Loucy (cell line): ENCODE data around the gene RCL1.

ENCODE experiments used
- H2AFZ ChIP-seq: fragments of 200-600 bp; sonication (generic); 2 replicates; pipeline ENCODE4 v1.6.0; 2016; ENCODE audit warnings: antibody characterized with exemption, mild to moderate bottlenecking, low read length, moderate library complexity
- H3F3A ChIP-seq: fragments of 200-600 bp; 2 replicates; pipeline ENCODE4 v1.6.0; 2016; ENCODE audit warnings: antibody characterized with exemption, low read depth, mild to moderate bottlenecking
- H3K27me3 ChIP-seq: fragments of 200-600 bp; sonication (generic); 2 replicates; pipeline ENCODE4 v1.6.1; 2014; ENCODE audit warnings: low read length, mild to moderate bottlenecking; ENCODE audit not compliant: insufficient read depth, poor library complexity, severe bottlenecking
- H3K36me3 ChIP-seq: fragments of 200-600 bp; sonication (generic); 2 replicates; pipeline ENCODE4 v1.6.1; 2016; ENCODE audit warnings: low read length; ENCODE audit not compliant: insufficient read depth
- H3K4me1 ChIP-seq: fragments of 200-600 bp; sonication (generic); 2 replicates; pipeline ENCODE4 v1.5.1; 2014; ENCODE audit warnings: low read length, mild to moderate bottlenecking; ENCODE audit not compliant: insufficient read depth, poor library complexity, severe bottlenecking
- H3K4me2 ChIP-seq: fragments of 200-600 bp; sonication (generic); 2 replicates; pipeline ENCODE4 v1.6.0; 2014; ENCODE audit warnings: antibody characterized with exemption, low read length, low read depth, mild to moderate bottlenecking; ENCODE audit not compliant: poor library complexity, severe bottlenecking
- H3K4me3 ChIP-seq: fragments of 200-600 bp; sonication (generic); 2 replicates; pipeline ENCODE4 v1.5.1; 2014; ENCODE audit warnings: low read length, mild to moderate bottlenecking, mixed read lengths; ENCODE audit not compliant: poor library complexity, severe bottlenecking
- H3K79me2 ChIP-seq: fragments of 200-600 bp; sonication (generic); 2 replicates; pipeline ENCODE4 v1.6.1; 2014; ENCODE audit warnings: low read length; ENCODE audit not compliant: insufficient read depth
- H3K9ac ChIP-seq: fragments of 200-600 bp; sonication (generic); 2 replicates; pipeline ENCODE4 v1.6.0; 2014; ENCODE audit warnings: mild to moderate bottlenecking, low read depth, low read length, moderate library complexity; ENCODE audit not compliant: poor library complexity, severe bottlenecking
- H3K9me2 ChIP-seq: fragments of 200-600 bp; sonication (generic); replicated peaks from 2 replicates; pipeline ENCODE4 v1.6.1; 2016; ENCODE audit warnings: low read depth, low read length, mixed read lengths
- H3K9me3 ChIP-seq: fragments of 200-600 bp; sonication (generic); 2 replicates; pipeline ENCODE4 v1.6.1; 2014; ENCODE audit warnings: mild to moderate bottlenecking, antibody characterized with exemption, low read length, low read depth; ENCODE audit not compliant: insufficient read depth
- H4K20me1 ChIP-seq: fragments of 200-600 bp; sonication (generic); 2 replicates; pipeline ENCODE4 v1.6.0; 2014; ENCODE audit warnings: antibody characterized with exemption, low read length, mild to moderate bottlenecking; ENCODE audit not compliant: insufficient read depth, poor library complexity, severe bottlenecking
- CTCF ChIP-seq: fragments of 200-600 bp; sonication (generic); conservative IDR thresholded peaks from 2 replicates; pipeline ENCODE4 v1.5.1; 2014; ENCODE audit warnings: mild to moderate bottlenecking, antibody characterized with exemption, low read length
- EZH2phosphoT487 ChIP-seq: fragments of 200-600 bp; IDR thresholded peaks from 2 replicates; pipeline ENCODE4 v1.6.1; 2018; ENCODE audit warnings: antibody characterized with exemption, mild to moderate bottlenecking, moderate library complexity, borderline replicate concordance

The RCL1 gene

GRCh38 chr9:4786599-4786998 is 6.1 kb upstream of the RCL1 start:
- no peaks in the 10 kb centered on the region for H3K27me3 ChIP-seq
- no peaks in the 10 kb centered on the region for H3K9me2 ChIP-seq
- TF ChIP-seq CTCF (no peak), EZH2phosphoT487 (no peak)
- H3F3A ChIP-seq, result no peaks in the 10 kb centered on the region
- H3K4me2 ChIP-seq, result no peak overlapping the region
- H3K4me3 ChIP-seq, result no peak overlapping the region
- H3K36me3 ChIP-seq, result no peaks in the 10 kb centered on the region
- no peak overlapping the region for H3K9ac ChIP-seq
- no peak overlapping the region for H2AFZ ChIP-seq
- H4K20me1 ChIP-seq, result no peaks in the 10 kb centered on the region
- no peaks in the 10 kb centered on the region for H3K79me2 ChIP-seq
- H3K9me3 ChIP-seq, result no peaks in the 10 kb centered on the region
- no peaks in the 10 kb centered on the region for H3K4me1 ChIP-seq

GRCh38 chr9:4787876-4788275 is 4.9 kb upstream of the RCL1 start:
- no peaks in the 10 kb centered on the region for H4K20me1 ChIP-seq
- no peak overlapping the region for H2AFZ ChIP-seq
- H3K9me3 ChIP-seq, result no peaks in the 10 kb centered on the region
- H3K4me1 ChIP-seq, result no peaks in the 10 kb centered on the region
- no peaks in the 10 kb centered on the region for H3K9me2 ChIP-seq
- no peaks in the 10 kb centered on the region for H3K27me3 ChIP-seq
- no peak for TF ChIP-seq CTCF
- no peak for TF ChIP-seq EZH2phosphoT487
- H3K79me2 ChIP-seq, result no peaks in the 10 kb centered on the region
- H3K4me2 ChIP-seq, result no peak overlapping the region
- H3K4me3 ChIP-seq, result no peak overlapping the region
- no peak overlapping the region for H3K9ac ChIP-seq
- H3F3A ChIP-seq, result no peaks in the 10 kb centered on the region
- no peaks in the 10 kb centered on the region for H3K36me3 ChIP-seq

GRCh38 chr9:4788703-4789102 is 4.0 kb upstream of the RCL1 start:
- Histone ChIP-seq H3K79me2 (peaks cover 5% of the 10 kb centered on the region), H3K36me3 (no peaks in the 10 kb centered on the region), H3K4me3 (no peak overlapping the region), H3K4me1 (peaks cover 2% of the 10 kb centered on the region), H3K9ac (no peak overlapping the region), H3K9me3 (no peaks in the 10 kb centered on the region), H2AFZ (no peak overlapping the region), H4K20me1 (peaks cover 3% of the 10 kb centered on the region), H3F3A (no peaks in the 10 kb centered on the region), H3K4me2 (no peak overlapping the region), H3K9me2 (no peaks in the 10 kb centered on the region), H3K27me3 (no peaks in the 10 kb centered on the region)
- TF ChIP-seq EZH2phosphoT487, result no peak
- no peak for TF ChIP-seq CTCF
